ENCODE data around the gene WDR31.

WDR31 gene

GRCh38 chr9:113281356-113281755 lies 58.7 kb downstream of the WDR31 start:
- DNase-seq (ENCODE audit: extremely low read depth, insufficient read length) = no peak
- no peak overlapping the region for H3K4me3 ChIP-seq (replicated peaks; ENCODE audit: low read depth, low read length)
- H3K36me3 ChIP-seq (ENCODE audit: control insufficient read depth, insufficient read depth, low read length) = peaks cover 21% of the 10 kb centered on the region
- no peak for TF ChIP-seq CTCF (IDR thresholded peaks at IDR 0.05; ENCODE audit: insufficient read depth, low read length, poor library complexity, severe bottlenecking)
- no peaks in the 10 kb centered on the region for H3K27me3 ChIP-seq (replicated peaks; ENCODE audit: control insufficient read depth, insufficient read depth, low read length)

DNA sequence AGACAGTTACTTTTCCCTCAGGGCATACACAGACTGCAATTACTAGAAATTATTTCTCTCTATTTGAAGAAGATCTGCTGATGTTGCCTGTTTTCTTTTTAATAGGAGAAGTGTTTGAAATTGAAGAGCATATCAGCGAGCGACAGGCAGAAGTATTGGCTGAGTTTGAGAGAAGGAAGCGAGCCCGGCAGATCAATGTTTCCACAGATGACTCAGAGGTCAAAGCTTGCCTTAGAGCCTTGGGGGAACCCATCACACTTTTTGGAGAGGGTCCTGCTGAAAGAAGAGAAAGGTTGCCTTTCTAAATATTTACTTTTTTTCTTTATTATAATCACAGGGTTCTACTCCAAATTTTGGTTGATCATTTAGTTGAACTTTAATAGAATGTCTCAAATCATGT lies 61.2 kb downstream of the WDR31 start:
- TF ChIP-seq CTCF (IDR thresholded peaks at IDR 0.05; ENCODE audit: insufficient read depth, low read length, poor library complexity, severe bottlenecking) = no peak
- Histone ChIP-seq H3K4me3 (replicated peaks; ENCODE audit: low read depth, low read length) (no peak overlapping the region), H3K36me3 (ENCODE audit: control insufficient read depth, insufficient read depth, low read length) (peaks cover 13% of the 10 kb centered on the region), H3K27me3 (replicated peaks; ENCODE audit: control insufficient read depth, insufficient read depth, low read length) (no peaks in the 10 kb centered on the region)
- DNase-seq (ENCODE audit: extremely low read depth, insufficient read length) = no peak

DNA sequence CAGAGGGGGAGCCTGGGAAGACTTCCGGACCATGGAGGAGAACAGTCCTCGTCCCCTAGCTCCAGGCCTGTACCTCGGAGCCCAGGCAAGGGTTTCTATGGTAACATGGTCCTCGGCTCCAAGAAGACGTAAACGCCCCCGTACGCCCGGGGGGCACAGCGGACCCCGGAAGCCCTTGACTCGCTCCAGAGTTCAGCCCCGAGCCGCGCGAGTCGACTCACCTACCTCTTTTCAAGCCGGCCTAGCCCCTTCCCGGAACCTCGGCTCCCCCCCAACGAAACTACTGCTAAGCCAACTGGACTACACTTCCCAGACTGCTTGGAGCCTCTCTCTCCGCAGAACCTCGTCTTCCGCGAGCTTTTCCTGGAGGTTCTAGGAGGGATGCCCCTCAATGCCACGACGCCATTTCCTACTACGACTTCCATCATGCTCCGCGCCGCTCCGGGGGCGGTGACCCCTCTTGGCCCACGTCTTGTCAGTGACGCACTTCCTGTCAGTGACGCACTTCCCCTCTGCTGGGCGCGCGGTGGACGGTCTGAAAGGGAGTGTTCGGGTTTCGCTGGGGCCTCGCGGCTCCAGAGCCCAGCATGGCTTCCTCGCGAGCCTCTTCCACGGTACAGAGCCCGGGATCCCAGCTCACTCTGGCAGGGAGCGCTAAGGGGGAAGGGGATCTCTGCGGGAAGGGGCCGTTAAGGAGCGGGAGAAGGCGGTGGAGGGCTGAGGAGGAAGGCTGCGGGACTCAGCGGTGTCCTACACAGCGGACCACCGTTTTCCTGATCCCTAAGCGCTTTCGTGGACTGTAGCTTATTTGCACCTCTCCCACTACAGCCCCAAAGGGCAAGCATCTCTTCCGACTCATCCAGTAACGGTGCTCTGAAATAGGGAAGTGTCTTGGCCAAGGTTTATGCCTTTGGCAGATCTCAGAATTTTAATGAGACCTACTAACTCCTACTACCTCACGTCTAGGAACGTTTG lies 64.6 kb downstream of the WDR31 start, which contains the start of the genes CDC26 and PRPF4:
Gene CDC26, minus strand, starts transcription at position 416 of the 975 bp plus-strand sequence. CDS start 3,065 bp downstream, outside the sequence.
Gene PRPF4, plus strand, starts transcription at position 502 of the 975 bp plus-strand sequence. Its CDS starts 86 bp downstream, at position 588.
- no peaks in the 10 kb centered on the region for H3K27me3 ChIP-seq (replicated peaks; ENCODE audit: control insufficient read depth, insufficient read depth, low read length)
- H3K36me3 ChIP-seq (ENCODE audit: control insufficient read depth, insufficient read depth, low read length) = peaks cover 16% of the 10 kb centered on the region
- peak; percentile 95 for DNase-seq (ENCODE audit: extremely low read depth, insufficient read length)
- peak within 1 kb of the TSS; percentile 76 for H3K4me3 ChIP-seq (replicated peaks; ENCODE audit: low read depth, low read length)
- TF ChIP-seq CTCF (IDR thresholded peaks at IDR 0.05; ENCODE audit: insufficient read depth, low read length, poor library complexity, severe bottlenecking) = no peak

GRCh38 chr9:113274474-113275156 lies 65.5 kb downstream of the WDR31 start:
- Histone ChIP-seq H3K27me3 (replicated peaks; ENCODE audit: control insufficient read depth, insufficient read depth, low read length) (no peaks in the 10 kb centered on the region), H3K36me3 (ENCODE audit: control insufficient read depth, insufficient read depth, low read length) (peaks cover 15% of the 10 kb centered on the region), H3K4me3 (replicated peaks; ENCODE audit: low read depth, low read length) (peak overlapping the region; percentile 76)
- peak; percentile 30 for DNase-seq (ENCODE audit: extremely low read depth, insufficient read length)
- peak; percentile 60 for TF ChIP-seq CTCF (IDR thresholded peaks at IDR 0.05; ENCODE audit: insufficient read depth, low read length, poor library complexity, severe bottlenecking)

DNA sequence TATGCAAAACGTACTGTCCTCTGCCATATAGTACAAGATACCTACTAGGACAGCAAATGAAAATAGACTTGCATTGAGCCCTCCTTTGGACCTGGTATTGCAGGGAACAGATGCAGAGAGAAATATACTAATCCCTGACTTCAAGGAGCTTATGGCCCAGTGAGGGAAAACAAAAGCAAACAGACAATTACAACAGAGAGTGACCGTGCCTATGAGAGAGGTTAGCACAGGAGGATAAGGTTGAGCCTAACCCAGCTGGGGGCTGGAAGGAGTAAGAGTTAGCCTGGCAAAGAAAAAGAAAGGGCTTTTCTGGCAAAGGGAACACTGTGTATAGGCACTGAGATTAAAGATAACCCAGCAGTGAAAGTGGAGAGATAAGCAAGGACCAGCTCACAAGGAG lies 70.2 kb downstream of the WDR31 start:
- no peaks in the 10 kb centered on the region for H3K27me3 ChIP-seq (replicated peaks; ENCODE audit: control insufficient read depth, insufficient read depth, low read length)
- H3K36me3 ChIP-seq (ENCODE audit: control insufficient read depth, insufficient read depth, low read length) = peaks cover 11% of the 10 kb centered on the region
- no peak overlapping the region for H3K4me3 ChIP-seq (replicated peaks; ENCODE audit: low read depth, low read length)
- DNase-seq (ENCODE audit: extremely low read depth, insufficient read length) = no peak
- no peak for TF ChIP-seq CTCF (IDR thresholded peaks at IDR 0.05; ENCODE audit: insufficient read depth, low read length, poor library complexity, severe bottlenecking)

All from GM06990 (cell line).